Measurements from ENCODE around the gene ZFHX3. TPM values are rescaled to one million over a fixed set of nuclear protein-coding genes. Genes with fewer than 3 reads are reported as not detected.

Gene ZFHX3
- total RNA-seq, 1 experiment from 2014 or later, result 21.8 TPM

DNA sequence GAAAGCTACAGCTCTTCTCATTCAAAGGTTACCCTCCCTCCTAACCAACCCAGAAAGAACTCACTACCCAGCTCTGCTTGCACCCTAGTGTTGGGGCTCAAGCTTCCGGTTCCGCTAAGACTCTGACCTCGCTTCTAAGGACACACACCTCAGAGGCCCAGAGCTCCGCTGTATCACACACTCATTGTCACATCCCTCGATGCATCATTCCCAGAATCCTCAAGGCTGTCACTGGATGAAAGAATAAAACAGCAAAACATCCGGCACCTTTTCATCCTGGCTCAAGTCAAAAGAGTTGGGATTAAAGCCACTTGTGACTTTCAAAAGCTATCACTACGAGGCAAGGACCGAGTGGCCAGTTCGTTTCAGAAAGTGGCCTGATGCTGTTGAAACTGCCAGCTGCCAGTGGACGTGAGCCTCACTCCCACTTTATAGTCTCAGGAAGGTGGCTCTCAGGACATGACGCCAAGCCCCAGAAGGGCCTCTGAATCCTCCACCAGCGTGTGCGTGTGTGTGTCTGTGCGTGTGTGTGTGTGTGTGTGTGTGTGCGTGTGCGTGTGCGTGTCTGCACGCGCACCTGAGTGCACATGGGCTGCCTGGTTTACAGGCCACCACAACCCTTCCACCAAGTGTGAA is 29.0 kb downstream of the ZFHX3 start:
- Histone ChIP-seq H3K9me3 (ENCODE audit: low read depth, low read length, poor library complexity, severe bottlenecking) (no peaks in the 10 kb centered on the region), H3K27me3 (replicated peaks; ENCODE audit: insufficient read depth, low read depth, low read length, poor library complexity) (no peaks in the 10 kb centered on the region), H3K27ac (ENCODE audit: low read depth, low read length, poor library complexity, severe bottlenecking) (peak overlapping the region; percentile 38), H3K36me3 (ENCODE audit: insufficient read depth, low read length, poor library complexity, severe bottlenecking) (no peaks in the 10 kb centered on the region), H3K4me1 (ENCODE audit: insufficient read depth, low read length, poor library complexity, severe bottlenecking) (peaks cover 18% of the 10 kb centered on the region), H3K4me3 (ENCODE audit: low read depth, low read length, poor library complexity, severe bottlenecking) (no peak overlapping the region)
- DNase-seq (ENCODE audit: low spot score), result no peak
- no TSS peak for BruUV-seq (replicated peaks)
- ChIA-PET POLR2A (ENCODE audit: low non-redundant PET) (interaction anchor here (0.7 kb wide), 1 partner anchor 422 kb away, joined by 4 read pairs; no protein-coding TSS in a partner anchor), CTCF (no interaction called here)
- TF ChIP-seq, protein P1, sequence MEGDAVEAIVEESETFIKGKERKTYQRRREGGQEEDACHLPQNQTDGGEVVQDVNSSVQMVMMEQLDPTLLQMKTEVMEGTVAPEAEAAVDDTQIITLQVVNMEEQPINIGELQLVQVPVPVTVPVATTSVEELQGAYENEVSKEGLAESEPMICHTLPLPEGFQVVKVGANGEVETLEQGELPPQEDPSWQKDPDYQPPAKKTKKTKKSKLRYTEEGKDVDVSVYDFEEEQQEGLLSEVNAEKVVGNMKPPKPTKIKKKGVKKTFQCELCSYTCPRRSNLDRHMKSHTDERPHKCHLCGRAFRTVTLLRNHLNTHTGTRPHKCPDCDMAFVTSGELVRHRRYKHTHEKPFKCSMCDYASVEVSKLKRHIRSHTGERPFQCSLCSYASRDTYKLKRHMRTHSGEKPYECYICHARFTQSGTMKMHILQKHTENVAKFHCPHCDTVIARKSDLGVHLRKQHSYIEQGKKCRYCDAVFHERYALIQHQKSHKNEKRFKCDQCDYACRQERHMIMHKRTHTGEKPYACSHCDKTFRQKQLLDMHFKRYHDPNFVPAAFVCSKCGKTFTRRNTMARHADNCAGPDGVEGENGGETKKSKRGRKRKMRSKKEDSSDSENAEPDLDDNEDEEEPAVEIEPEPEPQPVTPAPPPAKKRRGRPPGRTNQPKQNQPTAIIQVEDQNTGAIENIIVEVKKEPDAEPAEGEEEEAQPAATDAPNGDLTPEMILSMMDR (conservative IDR thresholded peaks at IDR 0.05; ENCODE audit: low read depth, low read length), result no peak
- TF ChIP-seq EZH2 (IDR thresholded peaks at IDR 0.05; ENCODE audit: borderline replicate concordance, low read depth, low read length, poor library complexity, severe bottlenecking), result no peak
- intact Hi-C loops (cut with micrococcal nuclease; ENCODE audit: unreplicated experiment), result no loop called here

DNA sequence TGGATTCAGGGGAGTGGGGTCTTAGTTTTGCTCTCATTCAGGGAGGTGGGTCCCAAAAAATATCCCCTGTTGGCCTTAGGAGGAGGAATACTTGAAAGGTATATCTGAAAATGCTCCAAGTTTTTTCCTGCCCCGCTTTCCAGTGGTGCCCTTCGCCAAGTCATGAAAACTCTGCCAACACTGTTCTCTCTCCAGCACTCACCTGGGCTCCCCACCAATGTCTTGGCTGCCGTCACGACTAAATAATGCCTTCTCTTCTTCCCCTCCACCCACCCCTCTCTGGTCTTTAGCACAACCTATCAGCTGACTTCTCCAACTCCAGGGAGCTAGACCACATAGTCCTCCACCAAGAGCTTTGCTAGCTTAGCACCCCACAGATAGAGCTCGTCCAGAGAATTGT is 30.6 kb downstream of the ZFHX3 start:
- no peak overlapping the region for H3K27ac ChIP-seq (ENCODE audit: low read depth, low read length, poor library complexity, severe bottlenecking)
- H3K4me1 ChIP-seq (ENCODE audit: insufficient read depth, low read length, poor library complexity, severe bottlenecking), result peaks cover 21% of the 10 kb centered on the region
- no peak overlapping the region for H3K4me3 ChIP-seq (ENCODE audit: low read depth, low read length, poor library complexity, severe bottlenecking)
- no peak for DNase-seq (ENCODE audit: low spot score)
- BruUV-seq (replicated peaks), result no TSS peak
- H3K9me3 ChIP-seq (ENCODE audit: low read depth, low read length, poor library complexity, severe bottlenecking), result no peaks in the 10 kb centered on the region
- POLR2A ChIA-PET (ENCODE audit: low non-redundant PET), result no interaction called here
- no peaks in the 10 kb centered on the region for H3K27me3 ChIP-seq (replicated peaks; ENCODE audit: insufficient read depth, low read depth, low read length, poor library complexity)
- no peaks in the 10 kb centered on the region for H3K36me3 ChIP-seq (ENCODE audit: insufficient read depth, low read length, poor library complexity, severe bottlenecking)
- intact Hi-C loops (cut with micrococcal nuclease; ENCODE audit: unreplicated experiment), result no loop called here
- TF ChIP-seq, protein P1 (conservative IDR thresholded peaks at IDR 0.05; ENCODE audit: low read depth, low read length), result no peak
- TF ChIP-seq EZH2 (IDR thresholded peaks at IDR 0.05; ENCODE audit: borderline replicate concordance, low read depth, low read length, poor library complexity, severe bottlenecking), result no peak
- CTCF ChIA-PET, result no interaction called here

DNA sequence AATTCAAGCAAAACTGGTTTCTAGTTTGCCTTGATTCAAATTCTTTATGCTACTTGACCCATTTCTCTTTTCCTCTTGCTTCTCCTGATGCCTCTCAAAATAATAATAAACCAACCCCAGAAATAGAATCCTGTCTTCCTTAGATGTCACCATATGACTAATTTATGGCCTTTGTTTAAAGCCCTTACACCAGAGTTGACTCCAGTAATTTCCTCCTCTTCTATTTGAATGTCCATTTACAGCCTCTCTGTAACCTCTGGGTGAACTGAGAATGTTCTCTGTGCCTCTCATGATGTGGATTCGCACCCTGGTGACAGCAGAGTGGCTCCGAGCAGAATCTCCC is 31.5 kb downstream of the ZFHX3 start:
- no peak for DNase-seq (ENCODE audit: low spot score)
- intact Hi-C loops (cut with micrococcal nuclease; ENCODE audit: unreplicated experiment), result no loop called here
- Histone ChIP-seq H3K9me3 (ENCODE audit: low read depth, low read length, poor library complexity, severe bottlenecking) (no peaks in the 10 kb centered on the region), H3K27me3 (replicated peaks; ENCODE audit: insufficient read depth, low read depth, low read length, poor library complexity) (no peaks in the 10 kb centered on the region), H3K27ac (ENCODE audit: low read depth, low read length, poor library complexity, severe bottlenecking) (no peak overlapping the region), H3K36me3 (ENCODE audit: insufficient read depth, low read length, poor library complexity, severe bottlenecking) (no peaks in the 10 kb centered on the region), H3K4me1 (ENCODE audit: insufficient read depth, low read length, poor library complexity, severe bottlenecking) (peaks cover 21% of the 10 kb centered on the region), H3K4me3 (ENCODE audit: low read depth, low read length, poor library complexity, severe bottlenecking) (no peak overlapping the region)
- BruUV-seq (replicated peaks), result no TSS peak
- TF ChIP-seq, protein P1 (conservative IDR thresholded peaks at IDR 0.05; ENCODE audit: low read depth, low read length), result no peak
- no peak for TF ChIP-seq EZH2 (IDR thresholded peaks at IDR 0.05; ENCODE audit: borderline replicate concordance, low read depth, low read length, poor library complexity, severe bottlenecking)
- POLR2A ChIA-PET (ENCODE audit: low non-redundant PET), result no interaction called here
- CTCF ChIA-PET, result no interaction called here

Measured in A673 (cell line).